DMS153 treated with DMSO at 0.1 percent for 48 hours (cell line): Measurements from ENCODE around the gene UQCRHL.

Source experiments
- DNase-seq: peaks from one replicate; lab custom pipeline; 2025; ENCODE audit not compliant: unreplicated experiment; lab: John Stamatoyannopoulos, UW

Gene UQCRHL

GRCh38 chr1:15799004-15799867 lies 8.2 kb downstream of the UQCRHL start:
- DNase-seq = no peak

GRCh38 chr1:15797614-15798390 lies 9.6 kb downstream of the UQCRHL start:
- DNase-seq = no peak

- no peak for DNase-seq
These were observed 11.4 kb downstream of the UQCRHL start for GRCh38 chr1:15796086-15796462.

GRCh38 chr1:15788624-15789301 lies 18.7 kb downstream of the UQCRHL start:
- no peak for DNase-seq

GRCh38 chr1:15786581-15786980 lies 20.9 kb downstream of the UQCRHL start:
- no peak for DNase-seq

- DNase-seq = no peak
These were observed 21.8 kb downstream of the UQCRHL start for GRCh38 chr1:15785683-15786082.

- no peak for DNase-seq
These were observed 29.3 kb downstream of the UQCRHL start for GRCh38 chr1:15777909-15778707.

GRCh38 chr1:15775706-15776105 lies 31.7 kb downstream of the UQCRHL start:
- no peak for DNase-seq

GRCh38 chr1:15771836-15772515 lies 35.5 kb downstream of the UQCRHL start:
- DNase-seq = no peak

GRCh38 chr1:15770313-15770962 lies 37.0 kb downstream of the UQCRHL start:
- DNase-seq = no peak

GRCh38 chr1:15768388-15768787 lies 39.1 kb downstream of the UQCRHL start:
- DNase-seq = no peak

GRCh38 chr1:15767941-15768340 lies 39.5 kb downstream of the UQCRHL start:
- DNase-seq = no peak

GRCh38 chr1:15765495-15766194 lies 41.8 kb downstream of the UQCRHL start:
- no peak for DNase-seq

- no peak for DNase-seq
These were observed 42.6 kb downstream of the UQCRHL start for GRCh38 chr1:15764890-15765289.

- DNase-seq = no peak
These were observed 43.1 kb downstream of the UQCRHL start for GRCh38 chr1:15764269-15764764.

- no peak for DNase-seq
These were observed 44.9 kb downstream of the UQCRHL start for GRCh38 chr1:15762546-15762945.

- DNase-seq = no peak
These were observed 45.9 kb downstream of the UQCRHL start for GRCh38 chr1:15761366-15762128.

GRCh38 chr1:15760520-15761211 lies 46.8 kb downstream of the UQCRHL start:
- DNase-seq = no peak
